TTC549 (cell line): ENCODE measurements around the gene RGL1.

Experiments used
- FAIRE-seq: peaks from 2 replicates; lab custom pipeline; 2012; peaks lifted over from hg19 to GRCh38; lab: Jason Lieb, UNC

The RGL1 gene

DNA sequence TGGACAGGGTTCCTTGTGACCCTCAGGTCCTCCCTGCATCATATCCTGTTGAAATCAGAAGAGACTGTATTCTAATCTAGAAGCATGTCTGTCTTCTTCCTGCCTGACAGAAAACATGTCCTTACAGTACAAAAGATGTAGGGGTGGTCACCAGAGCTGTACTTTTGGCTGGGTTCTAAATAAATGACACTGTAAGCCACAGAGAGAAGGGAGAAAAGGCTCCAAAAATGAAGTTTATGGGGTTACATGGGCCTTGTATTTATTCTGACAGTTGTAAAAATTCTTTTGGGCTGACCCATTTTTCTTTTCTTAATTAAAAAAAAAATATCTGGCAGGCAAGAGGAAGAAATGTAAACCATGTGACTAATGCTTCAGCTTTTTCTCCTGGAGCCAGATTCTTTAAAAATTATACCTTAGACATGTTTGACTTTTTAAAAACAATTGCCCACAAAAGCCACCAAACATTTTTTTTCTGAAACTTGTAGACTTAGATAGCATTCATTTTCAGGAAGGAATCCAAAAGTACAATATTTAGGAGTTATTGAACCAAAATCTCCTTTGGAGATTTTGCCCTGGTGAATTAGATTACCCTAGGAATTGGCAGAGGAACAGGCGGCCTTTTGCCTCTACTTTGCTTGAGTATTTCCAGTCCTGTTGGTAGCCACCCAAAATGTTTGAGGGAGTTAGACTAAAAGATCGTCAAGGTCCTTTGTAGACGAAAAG, 17.1 kb downstream of the RGL1 start:
- peak; percentile 3 for FAIRE-seq

DNA sequence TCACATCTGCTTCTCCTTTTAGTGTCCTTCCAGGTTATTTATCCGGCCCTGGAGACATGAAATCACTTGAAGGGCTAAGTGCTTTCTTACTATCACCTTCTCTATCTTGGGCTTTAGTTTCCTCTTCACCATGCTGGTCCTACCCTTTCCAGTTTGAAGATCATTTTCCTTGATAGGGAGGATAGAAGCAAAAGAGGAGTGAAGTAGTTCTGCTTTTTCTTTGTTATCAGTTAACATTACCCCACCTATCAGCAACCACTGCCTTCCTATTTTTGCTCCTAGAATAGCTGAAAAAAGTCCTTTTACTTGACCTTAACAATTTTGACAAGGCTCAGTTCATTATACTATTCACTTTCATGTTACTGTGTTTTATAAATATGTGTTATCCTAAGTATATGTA, 19.4 kb downstream of the RGL1 start:
- FAIRE-seq: no peak

DNA sequence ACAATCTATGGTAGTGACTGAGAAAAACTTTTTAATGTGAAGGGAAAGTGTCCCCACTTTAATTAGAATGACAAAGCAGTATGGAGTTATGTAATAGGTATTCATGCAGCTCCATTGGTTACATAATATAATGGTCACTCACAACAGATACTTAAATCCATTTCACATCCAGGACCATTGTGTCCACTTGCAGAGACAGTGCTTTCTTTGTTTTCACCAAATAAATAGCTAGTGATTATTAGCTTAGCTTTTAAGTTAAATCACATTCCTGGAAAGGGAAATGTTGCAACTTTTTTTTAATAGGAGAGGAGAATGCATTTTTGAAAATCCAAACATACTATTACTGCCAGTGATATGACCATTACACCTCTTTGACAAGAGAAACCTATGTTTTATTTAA, 22.9 kb downstream of the RGL1 start:
- peak; percentile 47 for FAIRE-seq

DNA sequence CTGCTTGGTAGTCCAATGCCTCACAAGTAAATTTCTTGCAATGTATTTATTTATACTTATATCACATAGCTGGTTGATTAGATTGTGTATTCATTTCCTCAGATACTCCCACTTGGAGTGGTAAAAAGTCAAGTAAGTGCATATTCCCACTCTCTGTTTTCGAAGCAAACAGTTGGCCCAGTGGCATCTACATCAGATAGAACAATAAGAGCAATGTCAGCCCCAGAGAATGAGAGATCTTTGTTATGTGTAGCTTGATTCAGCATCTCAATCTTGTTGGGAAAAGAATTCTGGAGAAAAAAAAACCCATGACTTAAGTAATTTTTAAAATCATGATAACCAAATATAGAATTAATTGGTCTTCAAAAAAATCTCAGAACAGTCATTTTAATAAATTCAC, 25.5 kb downstream of the RGL1 start:
- no peak for FAIRE-seq

DNA sequence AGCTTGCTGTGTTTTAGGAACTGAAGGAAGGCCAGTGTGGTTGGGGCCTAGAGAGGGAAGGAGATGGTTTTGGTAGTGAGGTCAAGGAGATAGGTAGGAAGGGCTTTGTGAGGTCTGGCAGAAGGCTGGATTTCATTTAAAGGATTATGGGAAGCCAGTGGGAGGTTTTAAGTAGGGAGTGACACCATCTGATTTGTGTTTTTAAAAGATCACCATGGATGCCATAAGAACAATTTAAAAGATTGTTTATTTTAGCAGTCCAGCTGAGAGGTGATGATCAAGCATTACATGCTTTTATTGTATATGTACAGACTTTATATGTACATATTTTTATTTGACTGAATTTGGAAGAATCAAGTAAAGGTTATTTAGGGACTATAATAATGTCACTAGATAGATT, 26.4 kb downstream of the RGL1 start:
- no peak for FAIRE-seq

DNA sequence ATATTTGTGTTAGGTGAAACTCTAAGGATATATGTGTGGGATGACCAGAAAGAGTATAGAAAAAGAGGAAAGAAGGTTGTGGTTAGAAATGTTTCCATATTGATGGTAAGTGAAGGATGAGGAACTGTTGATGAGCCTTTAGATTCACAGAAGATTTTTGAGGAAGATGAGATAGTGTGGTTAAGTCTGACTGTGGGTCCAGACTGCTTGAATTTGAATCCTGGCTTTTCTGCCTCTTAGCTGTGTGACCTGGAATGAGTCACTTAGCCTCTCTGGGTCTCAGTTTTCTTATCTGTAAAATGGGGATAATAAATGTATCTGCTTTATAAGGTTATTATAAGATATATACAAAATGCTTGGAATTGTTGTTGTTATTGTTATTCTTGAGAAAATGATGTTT, 27.5 kb downstream of the RGL1 start:
- FAIRE-seq: no peak

DNA sequence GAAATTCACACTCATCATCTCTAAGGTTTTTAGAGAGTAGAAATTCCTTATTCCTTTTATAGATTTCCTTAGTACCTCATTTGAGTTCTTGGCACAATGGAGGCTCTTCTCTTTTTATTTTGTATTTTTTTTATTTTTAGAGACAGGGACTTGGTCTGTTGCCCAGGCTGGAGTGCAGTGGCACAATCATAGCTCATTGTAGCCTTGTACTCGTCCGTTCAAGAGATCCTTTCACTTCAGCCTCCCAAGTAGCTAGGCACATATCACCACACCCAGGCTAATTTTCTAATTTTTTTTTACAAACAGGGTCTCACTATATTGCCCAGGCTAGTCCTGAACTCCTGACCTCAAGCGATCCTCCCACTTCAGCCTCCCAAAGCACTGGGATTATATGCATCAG, 29.6 kb downstream of the RGL1 start:
- FAIRE-seq: no peak

DNA sequence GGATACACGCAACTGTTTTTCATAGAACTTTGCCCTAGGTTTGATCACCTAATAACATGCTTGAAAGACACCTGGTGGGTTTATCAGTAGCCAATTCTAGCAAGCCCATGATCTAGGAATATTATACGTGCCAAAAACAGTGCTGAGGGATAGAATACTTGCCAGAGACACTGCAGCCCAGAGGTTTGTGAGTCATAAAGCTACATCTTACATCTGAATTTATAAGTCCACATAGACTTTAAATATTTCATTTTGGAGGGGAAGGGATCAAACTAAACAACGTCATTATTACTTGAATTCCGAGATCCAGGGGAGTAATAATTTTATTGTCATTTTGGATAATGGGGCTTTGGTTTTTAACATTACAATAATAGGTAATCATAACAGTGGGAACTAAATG, 31.7 kb downstream of the RGL1 start:
- FAIRE-seq: no peak

DNA sequence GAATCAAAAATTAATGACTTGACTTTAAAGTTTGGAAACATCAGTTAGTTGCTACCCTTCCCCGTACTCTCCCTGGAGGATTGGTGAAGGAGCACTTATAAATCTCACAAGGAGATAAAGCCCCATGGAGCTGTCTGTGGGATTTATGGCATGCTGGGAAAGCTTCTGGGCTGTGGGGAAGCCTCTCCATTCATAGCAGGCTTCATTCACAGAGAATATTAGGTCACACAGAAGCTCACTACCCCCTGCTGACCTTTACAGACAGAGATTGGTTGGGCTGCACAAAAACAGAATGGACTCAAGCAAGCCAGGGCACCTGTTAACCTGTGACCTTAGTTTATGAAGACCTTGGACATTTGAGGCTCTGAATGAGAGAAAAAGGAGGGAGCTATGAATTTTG, 32.1 kb downstream of the RGL1 start:
- no peak for FAIRE-seq

DNA sequence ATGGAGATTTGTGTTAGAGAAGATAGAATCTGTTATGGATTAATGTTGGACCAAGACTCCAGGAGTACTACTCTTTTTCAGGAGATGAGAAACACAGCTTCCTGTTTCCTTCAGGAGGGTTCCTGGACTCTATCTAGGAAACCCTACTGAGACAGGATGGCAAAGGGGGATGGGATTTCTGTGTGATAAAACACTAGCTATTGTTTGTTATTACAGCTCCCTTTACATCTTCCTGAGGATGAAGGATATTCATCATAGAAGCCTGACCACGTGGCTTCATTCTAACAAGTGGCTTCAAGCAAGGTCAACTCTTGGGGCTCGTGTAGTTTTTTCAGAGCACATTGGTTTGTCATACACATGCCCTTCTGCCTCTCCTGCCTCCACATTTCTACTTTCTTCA, 33.3 kb downstream of the RGL1 start:
- no peak for FAIRE-seq

DNA sequence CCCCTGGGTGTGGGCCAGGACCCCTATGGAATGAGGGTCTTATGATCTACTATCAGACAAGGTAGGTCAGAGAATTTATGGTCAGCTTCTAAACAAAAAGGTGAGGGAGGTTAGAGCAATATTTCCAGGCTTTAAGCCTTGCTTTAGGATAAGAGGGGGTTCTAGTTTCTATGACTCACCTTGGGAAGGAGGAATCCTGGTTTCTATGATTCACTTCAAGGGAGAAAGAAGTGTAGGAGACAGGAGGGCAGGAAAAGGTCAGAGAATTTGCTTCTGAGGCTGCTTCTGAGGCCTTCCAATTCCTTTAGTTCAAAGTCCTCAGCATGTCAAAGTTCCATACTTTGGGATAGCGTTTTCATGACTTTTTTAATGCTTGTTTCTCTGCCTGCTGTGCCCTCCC, 35.2 kb downstream of the RGL1 start:
- no peak for FAIRE-seq

DNA sequence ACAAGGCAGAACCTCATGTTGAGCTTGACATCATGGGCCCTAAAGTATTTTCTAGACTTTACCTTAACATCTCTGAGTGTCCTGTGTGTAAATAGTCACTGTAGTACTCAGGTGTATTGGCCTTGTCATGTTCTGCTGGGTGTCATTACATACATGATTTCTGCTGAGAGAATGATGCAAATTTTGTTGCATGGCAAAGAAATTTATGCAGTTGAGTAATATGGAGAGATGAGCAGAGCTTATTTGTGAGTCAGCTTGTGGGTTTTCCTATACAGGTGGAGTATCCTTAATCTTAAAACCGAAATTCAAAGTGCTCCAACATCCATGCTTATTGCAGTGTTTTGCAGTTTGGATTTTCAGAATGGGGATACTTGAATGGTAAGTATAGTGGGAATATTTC, 36.6 kb downstream of the RGL1 start:
- no peak for FAIRE-seq

DNA sequence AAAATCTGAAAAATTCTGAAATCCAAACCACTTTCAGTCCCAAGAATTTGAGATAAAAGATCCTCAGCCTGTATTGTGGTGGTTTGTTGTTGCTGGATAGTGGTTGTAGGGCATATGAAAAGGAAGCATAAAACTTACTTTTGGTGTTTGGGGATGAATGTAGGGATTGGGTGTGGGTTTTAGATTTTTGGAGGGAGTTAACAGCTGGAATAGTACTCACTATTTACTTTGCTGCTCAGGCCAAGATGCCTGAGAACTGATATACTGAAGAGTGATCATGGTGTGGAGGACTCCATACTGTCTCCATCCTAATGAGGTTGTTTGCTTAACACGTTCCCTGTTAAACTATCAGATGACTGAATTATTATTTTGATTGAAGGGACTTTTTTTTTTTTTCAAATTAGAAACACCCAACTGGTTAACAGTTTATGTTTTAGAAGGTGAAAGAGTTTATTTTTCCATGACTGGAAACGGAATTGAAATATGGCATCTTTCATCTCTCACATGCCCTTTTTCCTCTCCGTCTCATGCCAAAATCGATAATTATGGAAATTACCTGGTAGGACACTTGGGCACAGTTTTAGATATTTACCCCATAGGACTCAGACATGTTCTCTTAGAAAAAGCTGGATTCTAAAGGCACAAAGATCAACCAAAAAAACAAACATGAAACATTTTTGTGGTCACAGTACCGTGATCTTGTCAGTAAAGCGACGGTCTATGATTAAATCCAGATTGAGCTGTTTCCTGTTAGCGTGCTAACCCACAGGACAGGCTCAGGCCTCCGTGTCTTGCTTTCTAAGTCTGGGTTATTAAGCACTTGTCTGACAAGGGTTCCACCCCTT, 37.3 kb downstream of the RGL1 start:
- FAIRE-seq: no peak

DNA sequence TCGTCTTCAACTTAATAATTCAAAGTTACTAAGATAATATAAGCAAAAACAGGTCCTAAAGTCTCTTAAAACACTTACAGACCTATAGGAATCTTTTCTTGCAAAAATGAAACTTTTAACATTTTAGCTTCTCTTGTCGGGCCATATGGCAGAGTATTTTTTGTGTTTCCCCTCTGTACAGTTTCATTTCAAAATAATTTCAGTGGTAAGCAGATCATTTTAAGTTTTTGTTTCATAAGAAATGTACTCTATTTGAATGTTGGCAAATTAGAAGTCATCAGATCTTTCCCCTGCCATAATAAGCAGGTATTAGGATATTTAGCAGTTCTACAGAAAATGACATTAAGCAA, 37.9 kb downstream of the RGL1 start:
- FAIRE-seq: peak; percentile 5

DNA sequence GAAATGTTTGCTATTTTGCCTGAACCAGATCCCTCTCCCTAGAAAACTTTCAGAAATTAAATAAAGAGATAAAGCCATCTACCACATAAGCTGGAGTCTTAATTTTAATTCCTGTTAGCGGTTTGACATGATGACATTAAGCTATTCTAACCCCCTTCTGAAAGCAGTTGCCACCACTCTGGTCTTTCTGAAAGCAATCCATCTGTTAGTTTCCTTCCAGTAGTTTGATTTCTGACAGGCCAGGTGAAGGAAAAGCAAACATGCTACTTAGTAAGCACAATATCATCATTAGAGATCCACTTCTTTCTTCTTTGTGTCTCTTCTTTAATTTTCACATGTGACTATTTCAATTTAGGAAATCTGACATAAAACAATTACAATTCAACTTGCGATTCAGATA, 39.9 kb downstream of the RGL1 start:
- no peak for FAIRE-seq

DNA sequence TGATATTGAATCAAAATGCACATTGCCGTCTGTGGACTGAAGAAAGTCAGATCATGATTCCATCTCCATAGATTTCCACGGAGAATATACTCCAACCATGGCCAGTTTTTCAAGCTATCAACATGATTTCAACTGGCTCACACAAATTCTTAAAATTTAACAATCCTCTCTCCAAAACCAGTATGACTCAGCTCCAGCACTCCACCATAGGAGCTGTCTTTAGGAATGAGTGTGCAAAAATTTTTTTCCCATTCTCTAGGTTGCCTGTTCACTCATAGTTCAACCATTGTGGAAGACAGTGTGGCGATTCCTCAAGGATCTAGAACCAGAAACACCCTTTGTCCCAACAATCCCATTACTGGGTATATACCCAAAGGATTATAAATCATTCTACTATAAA, 40.8 kb downstream of the RGL1 start:
- no peak for FAIRE-seq

DNA sequence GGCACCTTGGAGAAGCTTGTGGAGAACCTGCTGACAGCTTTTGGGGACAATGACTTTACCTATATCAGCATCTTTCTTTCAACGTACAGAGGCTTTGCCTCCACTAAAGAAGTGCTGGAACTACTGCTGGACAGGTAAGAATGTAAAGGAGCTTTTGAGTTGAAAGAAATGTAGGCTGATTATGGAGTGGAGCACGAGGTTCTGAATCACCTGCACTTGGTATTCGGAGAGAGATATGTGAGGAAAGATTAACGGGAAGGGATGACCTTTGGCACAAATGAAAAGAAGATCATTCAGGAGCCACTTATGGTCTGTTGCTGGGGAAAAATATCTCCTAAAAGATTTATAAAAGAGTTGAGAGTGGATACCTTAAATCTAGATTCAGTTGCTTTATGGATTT, 42.7 kb downstream of the RGL1 start:
- no peak for FAIRE-seq

DNA sequence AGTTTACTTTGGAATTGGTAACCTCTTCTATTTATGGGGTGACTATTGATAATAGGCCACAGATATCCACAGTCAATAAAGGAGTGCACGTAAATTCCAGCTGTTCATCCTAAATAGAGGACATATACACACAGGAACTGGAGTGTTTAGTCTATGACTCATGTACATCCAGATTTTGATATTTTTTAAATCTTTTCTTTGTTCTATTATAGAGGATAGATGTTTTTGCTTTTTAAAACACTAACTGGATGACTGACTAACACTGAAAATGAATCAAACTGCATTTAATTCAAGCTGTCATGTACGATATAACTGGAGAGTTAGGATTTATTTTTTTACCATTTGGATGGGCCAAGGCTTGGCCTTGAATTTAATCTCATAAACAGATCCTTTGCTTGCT, 45.9 kb downstream of the RGL1 start:
- FAIRE-seq: peak; percentile 7

DNA sequence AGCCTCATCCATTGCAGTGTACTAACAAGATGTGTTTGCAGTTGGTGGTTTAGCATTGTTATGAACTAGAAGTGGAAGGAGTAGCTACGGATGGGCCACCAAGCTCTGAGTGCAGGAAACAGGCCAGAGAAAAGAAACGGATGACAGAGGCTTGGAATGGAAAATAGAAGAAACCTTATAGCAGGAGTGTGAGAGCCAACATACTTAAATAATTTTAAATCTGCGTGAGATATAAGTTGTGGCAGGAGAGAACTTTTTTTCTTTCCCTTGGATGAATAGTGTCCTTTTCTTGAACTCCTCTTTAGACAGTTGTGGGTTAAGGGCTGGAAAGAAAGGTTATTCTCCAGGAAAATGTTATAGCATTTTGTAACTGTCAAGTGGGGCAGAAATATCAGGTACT, 54.2 kb downstream of the RGL1 start:
- FAIRE-seq: no peak

DNA sequence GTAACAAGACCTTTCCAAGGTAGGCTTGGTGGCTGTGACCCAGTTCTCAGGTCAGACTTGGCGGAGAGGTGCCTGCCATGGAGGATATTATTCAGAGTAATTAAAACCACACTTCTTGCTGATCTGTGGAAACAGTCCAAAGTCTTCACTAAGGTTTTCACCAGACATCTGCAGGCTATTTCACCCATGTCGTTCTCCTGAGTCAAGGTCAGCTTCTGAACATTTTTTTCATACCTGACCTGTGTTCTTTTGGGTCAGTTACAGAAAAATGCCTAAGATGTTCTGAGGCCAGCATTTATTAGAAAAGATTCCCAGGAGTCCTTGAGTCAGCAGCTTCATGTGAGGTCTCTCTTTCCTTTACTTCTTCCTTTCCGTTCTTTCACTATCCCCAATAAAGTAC, 54.9 kb downstream of the RGL1 start:
- FAIRE-seq: no peak

DNA sequence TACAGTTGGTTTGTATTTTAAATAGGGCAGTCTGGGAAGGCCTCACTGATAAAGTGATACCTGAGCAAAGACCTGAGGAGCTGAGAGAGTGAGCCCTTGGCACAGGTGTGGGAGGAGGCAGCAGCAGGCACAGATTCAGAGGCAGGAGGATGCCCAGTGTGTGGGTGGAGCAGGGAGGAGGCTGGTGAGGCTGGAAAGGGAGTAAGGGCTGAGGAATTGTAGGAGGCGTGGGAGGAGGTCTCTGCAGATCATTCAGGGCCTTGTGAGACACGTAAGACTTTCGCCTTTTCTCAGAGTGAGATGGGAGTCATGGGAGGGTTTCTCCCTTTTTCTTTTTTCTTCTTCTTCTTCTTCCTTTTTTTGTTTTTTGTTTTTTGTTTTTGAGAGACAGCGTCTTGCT, 58.0 kb downstream of the RGL1 start:
- no peak for FAIRE-seq

DNA sequence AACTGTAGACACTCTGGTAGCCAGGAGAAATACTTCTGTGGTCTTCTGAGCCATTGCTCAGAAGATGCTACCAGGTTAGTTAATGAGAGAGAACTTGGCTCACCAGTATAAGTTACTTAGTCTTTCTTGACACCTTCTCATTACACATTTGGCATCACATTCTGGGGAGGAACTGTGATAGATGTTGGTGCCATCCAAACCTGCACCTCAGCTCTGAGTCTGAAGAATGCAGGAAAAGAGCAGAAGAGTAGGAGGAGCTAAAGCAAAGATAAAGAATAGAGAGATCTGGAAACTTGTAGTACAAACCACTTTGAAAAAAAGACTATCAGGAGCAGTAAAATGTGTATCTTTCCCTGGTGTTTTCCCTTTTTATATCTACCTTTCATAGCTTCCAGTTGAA, 58.9 kb downstream of the RGL1 start:
- no peak for FAIRE-seq

DNA sequence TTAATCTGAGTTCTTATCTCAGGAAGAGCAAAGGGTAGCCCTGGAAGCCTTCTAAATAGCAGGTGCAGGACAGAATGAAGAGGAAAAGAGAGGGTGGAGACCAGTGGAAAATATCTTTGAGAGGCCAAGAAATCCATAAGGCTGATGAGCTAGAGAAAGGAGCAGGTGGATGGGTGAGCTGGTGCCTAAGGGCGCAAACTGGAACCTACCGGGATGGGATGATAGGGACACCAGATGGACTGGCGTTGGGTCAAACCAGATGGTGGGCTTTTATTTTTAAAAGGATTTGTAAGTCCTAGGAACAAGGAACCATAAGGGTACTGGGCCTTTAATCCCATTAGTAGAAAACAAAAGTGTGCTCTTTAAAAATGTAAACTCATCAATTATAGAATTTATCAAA, 59.7 kb downstream of the RGL1 start:
- no peak for FAIRE-seq

DNA sequence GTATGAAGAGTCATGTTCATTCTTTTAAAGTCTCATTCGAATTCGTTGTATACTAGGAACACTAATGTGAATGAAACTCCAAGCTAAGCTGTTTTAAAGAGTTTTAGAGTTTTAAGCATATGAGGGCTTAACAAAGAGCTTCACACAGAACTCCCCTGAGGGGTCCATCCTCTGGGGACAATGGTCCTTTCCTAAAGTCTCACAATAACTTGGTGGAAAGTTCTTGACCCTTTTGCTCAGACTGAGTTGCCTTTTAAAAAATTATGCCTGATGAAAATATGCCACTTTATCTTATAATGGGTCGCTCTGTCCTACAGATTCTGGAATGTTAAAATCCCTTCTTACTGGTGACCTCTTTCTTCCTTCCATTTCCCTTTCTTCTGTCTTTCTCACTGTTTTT, 64.3 kb downstream of the RGL1 start:
- FAIRE-seq: no peak
